ENCODE measurements around the gene ARID5B. TPM values are rescaled to one million over a fixed set of nuclear protein-coding genes. Genes with fewer than 3 reads are reported as not detected.

ARID5B gene
- total RNA-seq, 2 experiments from 2014 or later, result 49.2 to 51.3 TPM

DNA sequence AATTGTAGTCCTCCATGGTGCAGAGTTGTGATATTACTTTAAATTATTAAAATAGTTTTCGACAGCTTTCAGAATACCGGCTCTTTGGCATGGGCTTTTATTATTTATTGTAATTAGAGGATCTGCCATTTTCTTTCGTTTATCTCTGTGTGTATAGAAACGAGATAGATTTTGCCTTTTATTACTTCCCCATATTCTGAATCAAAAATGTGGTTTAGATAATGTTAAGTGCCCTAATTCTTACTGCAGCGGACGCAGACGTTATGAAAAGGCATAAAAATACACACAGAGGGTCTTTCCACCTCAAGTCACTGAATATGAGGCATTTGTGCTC is 1.9 kb upstream of the ARID5B start:
- ChIA-PET POLR2A (interaction anchor here (0.6 to 8.1 kb wide), 30 partner anchors 14 to 1623 kb away, joined by 3 to 103 read pairs (median 4); partner anchors contain the start of gene EGR2), CTCF (interaction anchor here (0.8 to 5.1 kb wide), 4 partner anchors 44 to 346 kb away, joined by 3 to 20 read pairs (median 8); no protein-coding TSS in a partner anchor)
- H3K4me1 Mint-ChIP-seq (ENCODE audit: low read depth), result peaks cover 45% of the 10 kb centered on the region
- Histone ChIP-seq H3K4me3 (ENCODE audit: low read length) (peak overlapping the region; percentile 92), H3K27ac (ENCODE audit: low read depth in 1 of 2, low read length in 2 of 2) (peak overlapping the region; percentile 56 to 98), H3K4me1 (ENCODE audit: insufficient read depth, low read length) (peaks cover 19% of the 10 kb centered on the region), H3K36me3 (ENCODE audit: insufficient read depth, low read length) (no peaks in the 10 kb centered on the region), H3K27me3 (ENCODE audit: control insufficient read depth in 1 of 2, insufficient read depth in 2 of 2, low read length in 2 of 2) (no peaks in the 10 kb centered on the region), H3K9me3 (ENCODE audit: control insufficient read depth in 1 of 2, insufficient read depth in 1 of 2, low read length in 2 of 2) (no peaks in the 10 kb centered on the region)
- peaks cover 30% of the 10 kb centered on the region for H3K36me3 Mint-ChIP-seq (ENCODE audit: low read depth)
- no peak for ATAC-seq (ENCODE audit: poor library complexity)
- H3K27ac Mint-ChIP-seq, result peak overlapping the region; percentile 91
- intact Hi-C loops (cut with DNase I, micrococcal nuclease), result loop anchor here (5.0 to 10.0 kb wide), 7 partner anchors 88 to 1995 kb away; partner anchors contain the start of genes CCDC6 (in 1 of the 2) and ZNF365 (in 1 of the 2)
- TF ChIP-seq, protein P1, sequence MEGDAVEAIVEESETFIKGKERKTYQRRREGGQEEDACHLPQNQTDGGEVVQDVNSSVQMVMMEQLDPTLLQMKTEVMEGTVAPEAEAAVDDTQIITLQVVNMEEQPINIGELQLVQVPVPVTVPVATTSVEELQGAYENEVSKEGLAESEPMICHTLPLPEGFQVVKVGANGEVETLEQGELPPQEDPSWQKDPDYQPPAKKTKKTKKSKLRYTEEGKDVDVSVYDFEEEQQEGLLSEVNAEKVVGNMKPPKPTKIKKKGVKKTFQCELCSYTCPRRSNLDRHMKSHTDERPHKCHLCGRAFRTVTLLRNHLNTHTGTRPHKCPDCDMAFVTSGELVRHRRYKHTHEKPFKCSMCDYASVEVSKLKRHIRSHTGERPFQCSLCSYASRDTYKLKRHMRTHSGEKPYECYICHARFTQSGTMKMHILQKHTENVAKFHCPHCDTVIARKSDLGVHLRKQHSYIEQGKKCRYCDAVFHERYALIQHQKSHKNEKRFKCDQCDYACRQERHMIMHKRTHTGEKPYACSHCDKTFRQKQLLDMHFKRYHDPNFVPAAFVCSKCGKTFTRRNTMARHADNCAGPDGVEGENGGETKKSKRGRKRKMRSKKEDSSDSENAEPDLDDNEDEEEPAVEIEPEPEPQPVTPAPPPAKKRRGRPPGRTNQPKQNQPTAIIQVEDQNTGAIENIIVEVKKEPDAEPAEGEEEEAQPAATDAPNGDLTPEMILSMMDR (IDR thresholded peaks at IDR 0.05), result no peak
- H3K9me3 Mint-ChIP-seq, result no peaks in the 10 kb centered on the region
- no peaks in the 10 kb centered on the region for H3K27me3 Mint-ChIP-seq
- peak overlapping the region; percentile 92 for H3K4me3 Mint-ChIP-seq
- no peak for DNase-seq

DNA sequence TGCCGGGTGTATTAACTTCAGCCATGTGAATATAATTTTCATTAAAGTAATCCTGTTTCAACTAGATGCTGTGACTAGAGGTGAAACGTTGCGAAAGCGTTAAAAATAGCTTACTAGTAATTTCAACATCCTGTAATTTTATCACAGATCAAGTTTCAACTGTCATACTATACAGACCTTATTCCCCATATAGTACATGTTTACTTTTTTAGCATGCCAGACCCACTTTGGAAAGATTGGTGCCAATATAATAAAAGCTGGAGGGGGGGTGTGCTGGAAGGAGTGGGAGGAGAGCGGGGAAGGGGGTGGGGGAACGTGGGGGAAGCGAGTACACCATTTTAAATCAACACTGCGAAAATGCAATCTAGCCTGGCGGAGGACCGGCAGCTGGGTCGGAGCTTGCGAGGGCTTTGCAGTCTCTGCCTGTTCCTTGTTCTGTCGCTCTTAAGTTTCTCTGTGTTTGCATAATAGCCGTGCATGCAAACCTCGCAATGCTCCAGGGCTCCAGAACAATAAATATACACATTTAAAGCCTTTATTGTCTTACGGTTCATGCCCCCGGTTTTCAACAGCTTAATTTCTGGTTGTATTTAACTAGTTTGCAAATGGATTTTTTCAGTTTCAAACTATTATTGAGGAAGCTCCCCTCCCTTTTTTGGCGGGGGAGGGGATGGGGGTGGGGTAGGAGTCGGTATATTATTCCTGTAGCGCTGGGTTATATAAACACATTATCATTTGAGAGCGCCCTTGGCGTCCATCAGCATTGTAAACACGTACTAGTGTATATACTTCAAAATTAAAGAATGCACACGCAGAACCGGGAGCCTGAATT is 1.3 kb upstream of the ARID5B start:
- Mint-ChIP-seq H3K27ac (peak overlapping the region; percentile 91), H3K36me3 (ENCODE audit: low read depth) (peaks cover 30% of the 10 kb centered on the region), H3K27me3 (no peaks in the 10 kb centered on the region), H3K4me1 (ENCODE audit: low read depth) (peaks cover 51% of the 10 kb centered on the region), H3K4me3 (peak overlapping the region; percentile 92), H3K9me3 (no peaks in the 10 kb centered on the region)
- Histone ChIP-seq H3K36me3 (ENCODE audit: insufficient read depth, low read length) (no peaks in the 10 kb centered on the region), H3K27me3 (ENCODE audit: control insufficient read depth in 1 of 2, insufficient read depth in 2 of 2, low read length in 2 of 2) (no peaks in the 10 kb centered on the region), H3K27ac (ENCODE audit: low read depth in 1 of 2, low read length in 2 of 2) (peak overlapping the region; percentile 85 to 98), H3K4me3 (ENCODE audit: low read length) (peak overlapping the region; percentile 92), H3K9me3 (ENCODE audit: control insufficient read depth in 1 of 2, insufficient read depth in 1 of 2, low read length in 2 of 2) (no peaks in the 10 kb centered on the region), H3K4me1 (ENCODE audit: insufficient read depth, low read length) (peaks cover 19% of the 10 kb centered on the region)
- DNase-seq (peak; percentile 35 to 80 (median 53)), ATAC-seq (ENCODE audit: poor library complexity) (peak; percentile 10)
- intact Hi-C loops (cut with DNase I, micrococcal nuclease), result loop anchor here (5.0 to 10.0 kb wide), 10 partner anchors 87 to 1995 kb away; partner anchors contain the start of genes CCDC6 (in 1 of the 2), EGR2 (in 1 of the 2) and ZNF365 (in 1 of the 2)
- ChIA-PET POLR2A (interaction anchor here (0.6 to 8.1 kb wide), 34 partner anchors 15 to 1622 kb away, joined by 3 to 103 read pairs (median 4); partner anchors contain the start of gene EGR2), CTCF (interaction anchor here (0.6 to 5.1 kb wide), 6 partner anchors 43 to 345 kb away, joined by 3 to 20 read pairs (median 8); no protein-coding TSS in a partner anchor)
- TF ChIP-seq, protein P1 (IDR thresholded peaks at IDR 0.05), result no peak

DNA sequence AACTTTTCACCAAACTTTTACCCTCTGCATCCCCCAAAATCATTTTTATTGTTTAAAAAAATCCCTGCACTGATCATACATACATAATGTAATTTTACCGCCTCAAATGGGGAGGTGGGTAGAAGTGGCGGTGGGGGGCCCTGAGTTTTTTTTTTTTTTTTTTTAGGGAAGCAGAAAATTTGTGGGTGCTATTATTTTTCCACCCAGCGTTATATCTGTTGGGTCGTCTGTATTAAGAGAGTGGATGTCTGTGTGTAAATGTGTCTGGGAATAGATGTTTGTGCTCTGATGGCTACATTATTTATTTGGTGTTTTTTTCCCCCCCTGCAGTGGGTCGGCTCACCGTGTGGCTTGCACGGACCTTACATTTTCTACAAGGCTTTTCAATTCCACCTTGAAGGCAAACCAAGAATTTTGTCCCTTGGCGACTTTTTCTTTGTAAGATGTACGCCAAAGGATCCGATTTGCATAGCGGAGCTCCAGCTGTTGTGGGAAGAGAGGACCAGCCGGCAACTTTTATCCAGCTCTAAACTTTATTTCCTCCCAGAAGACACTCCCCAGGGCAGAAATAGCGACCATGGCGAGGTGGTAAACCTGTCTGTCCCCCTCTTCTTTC is 438 bp downstream of the ARID5B start:
- Histone ChIP-seq H3K4me1 (ENCODE audit: insufficient read depth, low read length) (peaks cover 18% of the 10 kb centered on the region), H3K27ac (ENCODE audit: low read depth in 1 of 2, low read length in 2 of 2) (peak overlapping the region; percentile 92 to 98), H3K4me3 (ENCODE audit: low read length) (peak overlapping the region; percentile 92), H3K27me3 (ENCODE audit: control insufficient read depth in 1 of 2, insufficient read depth in 2 of 2, low read length in 2 of 2) (no peaks in the 10 kb centered on the region), H3K9me3 (ENCODE audit: control insufficient read depth in 1 of 2, insufficient read depth in 1 of 2, low read length in 2 of 2) (no peaks in the 10 kb centered on the region), H3K36me3 (ENCODE audit: insufficient read depth, low read length) (no peaks in the 10 kb centered on the region)
- CTCF ChIA-PET, result interaction anchor here (0.7 to 5.1 kb wide), 10 partner anchors 34 to 1374 kb away, joined by 3 to 20 read pairs (median 6); no protein-coding TSS in a partner anchor
- POLR2A ChIA-PET, result interaction anchor here (0.6 to 8.1 kb wide), 40 partner anchors 10 to 1996 kb away, joined by 3 to 103 read pairs (median 6); partner anchors contain the start of genes CCDC6 and EGR2
- intact Hi-C loops (cut with DNase I, micrococcal nuclease), result loop anchor here (1.0 to 10.0 kb wide), 8 partner anchors 41 to 913 kb away; partner anchors contain the start of gene EGR2 (in 1 of the 2)
- no peaks in the 10 kb centered on the region for H3K9me3 Mint-ChIP-seq
- DNase-seq (no peak), ATAC-seq (ENCODE audit: poor library complexity) (no peak)
- H3K36me3 Mint-ChIP-seq (ENCODE audit: low read depth), result peaks cover 30% of the 10 kb centered on the region
- peaks cover 59% of the 10 kb centered on the region for H3K4me1 Mint-ChIP-seq (ENCODE audit: low read depth)
- peak overlapping the region; percentile 92 for H3K4me3 Mint-ChIP-seq
- TF ChIP-seq, protein P1 (IDR thresholded peaks at IDR 0.05), result no peak
- peak overlapping the region; percentile 91 for H3K27ac Mint-ChIP-seq
- H3K27me3 Mint-ChIP-seq, result no peaks in the 10 kb centered on the region
